SK-N-SH (cell line): ENCODE measurements around the gene TUBA4B. TPM values are rescaled to one million over a fixed set of nuclear protein-coding genes. Genes with fewer than 3 reads are reported as not detected.

Experiments used
- CTCF ChIA-PET: fragments of 300-600, 350-600 bp; formaldehyde crosslinking; extraction: SDS; loops from one replicate; lab custom pipeline; 2021; lab: Yijun Ruan, JAX
- POLR2A ChIA-PET: fragments of 350-600 bp; sonication (Branson Sonifier 250); formaldehyde crosslinking; extraction: SDS; loops from one replicate; lab custom pipeline; 2020; ENCODE audit warnings: antibody characterized with exemption, inconsistent platforms; lab: Yijun Ruan, JAX
- DNase-seq: peaks from one replicate; pipeline ENCODE4 v3.0.0; 2012
- H2AFZ ChIP-seq: fragments of 200-600 bp; sonication (generic); 2 replicates; pipeline ENCODE4 v1.8.1; 2016; ENCODE audit warnings: antibody characterized with exemption, mild to moderate bottlenecking, low read depth
- H3F3A ChIP-seq: fragments of 200-600 bp; sonication (generic); replicated peaks from 2 replicates; pipeline ENCODE3; 2016; ENCODE audit warnings: antibody characterized with exemption, mild to moderate bottlenecking; ENCODE audit not compliant: insufficient read depth
- H3K27ac ChIP-seq, 2 experiments: fragments of 200-500 bp in 1 of 2; fragments of 200-600 bp in 1 of 2; sonication (Bioruptor generic) in 1 of 2; sonication (generic), shearing (Covaris generic) in 1 of 2; 2 replicates each; pipeline versions ENCODE4 v1.5.1 to v1.6.1; 2014 to 2016; ENCODE audit warnings: low read depth in 2 of 2, inconsistent platforms in 1 of 2, low read length in 1 of 2, mild to moderate bottlenecking in 1 of 2, mixed read lengths in 1 of 2
- H3K27me3 ChIP-seq: fragments of 200-600 bp; sonication (generic), shearing (Covaris generic); 2 replicates; pipeline ENCODE4 v1.6.1; 2016; ENCODE audit warnings: mixed run types; ENCODE audit not compliant: insufficient read depth
- H3K36me3 ChIP-seq, 2 experiments: fragments of 200-500 bp in 1 of 2; fragments of 200-600 bp in 1 of 2; sonication (Bioruptor generic) in 1 of 2; sonication (generic) in 1 of 2; replicated peaks in 1 of 2; 2 replicates each; pipeline versions ENCODE3 to v1.5.1; 2014 to 2016; ENCODE audit warnings: low read length in 1 of 2, mild to moderate bottlenecking in 1 of 2; ENCODE audit not compliant: insufficient read depth in 2 of 2, control insufficient read depth in 1 of 2
- H3K4me1 ChIP-seq, 2 experiments: fragments of 200-500 bp in 1 of 2; fragments of 200-600 bp in 1 of 2; sonication (Bioruptor generic) in 1 of 2; sonication (generic), shearing (Covaris generic) in 1 of 2; 2 replicates each; pipeline versions ENCODE4 v1.5.1 to v1.6.1; 2014 to 2016; ENCODE audit warnings: low read depth in 1 of 2, low read length in 1 of 2, mixed run types in 1 of 2; ENCODE audit not compliant: insufficient read depth in 2 of 2, control insufficient read depth in 1 of 2
- H3K4me2 ChIP-seq: fragments of 200-600 bp; sonication (generic), shearing (Covaris generic); 2 replicates; pipeline ENCODE4 v1.6.1; 2017; ENCODE audit warnings: mixed run types
- H3K4me3 ChIP-seq, 2 experiments: fragments of 200-500 bp in 1 of 2; fragments of 200-600 bp in 1 of 2; sonication (Bioruptor generic) in 1 of 2; sonication (generic), shearing (Covaris generic) in 1 of 2; 2 replicates each; pipeline versions ENCODE4 v1.5.1 to v1.8.1; 2014 to 2016; ENCODE audit warnings: low read depth in 2 of 2, inconsistent platforms in 1 of 2, low read length in 1 of 2, mild to moderate bottlenecking in 1 of 2, mixed read lengths in 1 of 2, moderate library complexity in 1 of 2
- H3K79me2 ChIP-seq: fragments of 200-600 bp; sonication (generic); 2 replicates; pipeline ENCODE4 v1.8.1; 2017; ENCODE audit warnings: mild to moderate bottlenecking; ENCODE audit not compliant: insufficient read depth
- H3K9ac ChIP-seq: fragments of 200-600 bp; sonication (generic); 2 replicates; pipeline ENCODE4 v1.6.1; 2017; ENCODE audit warnings: mixed run types
- H3K9me2 ChIP-seq: fragments of 200-600 bp; sonication (generic); 2 replicates; pipeline ENCODE4 v1.6.1; 2017; ENCODE audit warnings: mixed run types
- H3K9me3 ChIP-seq: fragments of 200-600 bp; sonication (generic); 2 replicates; pipeline ENCODE4 v1.6.1; 2017; ENCODE audit warnings: mixed run types, mild to moderate bottlenecking, moderate library complexity
- H4K20me1 ChIP-seq: fragments of 200-600 bp; sonication (generic); 2 replicates; pipeline ENCODE4 v1.6.1; 2017; ENCODE audit warnings: mild to moderate bottlenecking, mixed run types; ENCODE audit not compliant: insufficient read depth
- CHD2 ChIP-seq: fragments of 150-350 bp; IDR thresholded peaks from 2 replicates; pipeline ENCODE4 v1.6.1; 2018; ENCODE audit warnings: low read length; ENCODE audit not compliant: partially characterized antibody
- ELF1 ChIP-seq: IDR thresholded peaks from 2 replicates; pipeline ENCODE4 v1.4.0; 2012
- EP300 ChIP-seq, 2 experiments: IDR thresholded peaks; 2 replicates each; pipeline versions ENCODE4 v1.4.0 to v1.6.1; 2012; ENCODE audit warnings: borderline replicate concordance in 1 of 2, low read depth in 1 of 2, low read length in 1 of 2
- EZH2phosphoT487 ChIP-seq: fragments of 200-600 bp; sonication (generic); IDR thresholded peaks from 2 replicates; pipeline ENCODE4 v1.6.1; 2017; ENCODE audit warnings: low read depth, mixed run types, mild to moderate bottlenecking, antibody characterized with exemption, moderate library complexity, borderline replicate concordance
- FOSL2 ChIP-seq: IDR thresholded peaks from 2 replicates; pipeline ENCODE4 v1.4.0; 2012; ENCODE audit warnings: low read depth, mild to moderate bottlenecking, moderate library complexity, borderline replicate concordance
- GABPA ChIP-seq: IDR thresholded peaks from 2 replicates; pipeline ENCODE4 v1.4.0; 2012; ENCODE audit warnings: low read depth, mild to moderate bottlenecking
- IRF3 ChIP-seq: fragments of 150-350 bp; IDR thresholded peaks from 2 replicates; pipeline ENCODE4 v1.6.1; 2016; ENCODE audit warnings: mild to moderate bottlenecking, low read depth, low read length
- MEF2A ChIP-seq: IDR thresholded peaks from 2 replicates; pipeline ENCODE4 v1.4.0; 2012; ENCODE audit warnings: low read depth, borderline replicate concordance
- NRF1 ChIP-seq: IDR thresholded peaks from 2 replicates; pipeline ENCODE4 v1.6.1; 2012; ENCODE audit warnings: low read depth, mild to moderate bottlenecking, low read length
- RCOR1 ChIP-seq: fragments of 150-350 bp; IDR thresholded peaks from 2 replicates; pipeline ENCODE4 v1.6.1; 2017; ENCODE audit warnings: antibody characterized with exemption, low read length
- REST ChIP-seq: IDR thresholded peaks from 2 replicates; pipeline ENCODE4 v1.6.1; 2012; ENCODE audit warnings: mild to moderate bottlenecking, low read depth, low read length, moderate library complexity
- RFX5 ChIP-seq: IDR thresholded peaks from 2 replicates; pipeline ENCODE4 v1.6.1; 2012; ENCODE audit warnings: mild to moderate bottlenecking, improper control_type of control experiment, low read length
- TCF12 ChIP-seq: IDR thresholded peaks from 2 replicates; pipeline ENCODE4 v1.4.0; 2012
- USF2 ChIP-seq: fragments of 150-350 bp; IDR thresholded peaks from 2 replicates; pipeline ENCODE4 v1.6.1; 2017; ENCODE audit warnings: antibody characterized with exemption, low read length, low read depth, borderline replicate concordance
- YY1 ChIP-seq: IDR thresholded peaks from 2 replicates; pipeline ENCODE4 v1.4.0; 2012; ENCODE audit warnings: low read depth, mild to moderate bottlenecking
- WGBS: methylation state at CpG from one replicate; pipeline ENCODE4 v1.1.6; 2017; ENCODE audit warnings: low lambda C conversion rate; 5-methylcytosine and 5-hydroxymethylcytosine counted together
- polyA plus RNA-seq, 3 experiments: library from polyadenylated mRNA; depleted of rRNA; stranded (reverse); fragments of >200 nt; gene quantifications; 2 replicates each; pipeline ENCODE4 v1.2.3, GENCODE V29; 2012

TUBA4B gene
- polyA plus RNA-seq, 1 of the 3 experiments (the other 2 are of a cell fraction) = 0.03 TPM

- POLR2A ChIA-PET = interaction anchor here (0.6 kb wide), 1 partner anchor 46 kb away, joined by 3 read pairs; no protein-coding TSS in a partner anchor
Observed at GRCh38 chr2:219304223-219304622, 51.2 kb downstream of the TUBA4B start.

GRCh38 chr2:219306047-219306446 is 53.0 kb downstream of the TUBA4B start:
- ChIA-PET CTCF (interaction anchor here (0.8 to 4.4 kb wide), 4 partner anchors 12 to 147 kb away, joined by 3 to 41 read pairs (median 4); no protein-coding TSS in a partner anchor), POLR2A (no interaction called here)
- H3F3A ChIP-seq = peaks cover 2% of the 10 kb centered on the region
- H3K27ac ChIP-seq = no peak overlapping the region
- H3K79me2 ChIP-seq = no peaks in the 10 kb centered on the region
- 71% methylated on average over 1 of the region's 1 CpG for WGBS
- no peak overlapping the region for H3K4me2 ChIP-seq
- no peak overlapping the region for H2AFZ ChIP-seq
- no peaks in the 10 kb centered on the region for H3K27me3 ChIP-seq
- H4K20me1 ChIP-seq = no peaks in the 10 kb centered on the region
- H3K9me3 ChIP-seq = no peaks in the 10 kb centered on the region
- no peak overlapping the region for H3K4me3 ChIP-seq
- TF ChIP-seq GABPA (no peak), ELF1 (no peak), USF2 (no peak), EP300 (IDR thresholded peaks at IDR 0.05; ENCODE audit: borderline replicate concordance in 1 of 2, low read depth in 1 of 2, low read length in 1 of 2) (no peak), NRF1 (no peak), REST (no peak), FOSL2 (no peak), TCF12 (no peak), YY1 (no peak)
- TF ChIP-seq, all 33 proteins: peak for 0
- no peaks in the 10 kb centered on the region for H3K9me2 ChIP-seq
- no peak overlapping the region for H3K9ac ChIP-seq
- no peak for DNase-seq
- no peaks in the 10 kb centered on the region for H3K36me3 ChIP-seq
- peaks cover 0 to 7% of the 10 kb centered on the region in 2 experiments; a peak in 2 of 4 replicates for H3K4me1 ChIP-seq

More at GRCh38 chr2:219304223-219304622, 51.2 kb downstream of the TUBA4B start:
- Histone ChIP-seq H3K9ac (no peak overlapping the region), H3K4me2 (no peak overlapping the region), H3K9me3 (no peaks in the 10 kb centered on the region), H3F3A (peaks cover 2% of the 10 kb centered on the region), H3K9me2 (no peaks in the 10 kb centered on the region), H3K4me1 (peaks cover 0 to 7% of the 10 kb centered on the region in 2 experiments; a peak in 2 of 4 replicates), H4K20me1 (no peaks in the 10 kb centered on the region), H2AFZ (no peak overlapping the region), H3K27me3 (no peaks in the 10 kb centered on the region)
- WGBS = 52% methylated on average over 2 of the region's 2 CpGs
- TF ChIP-seq IRF3 (no peak), RCOR1 (no peak), RFX5 (no peak), EZH2phosphoT487 (no peak), USF2 (no peak), ELF1 (no peak), CHD2 (no peak), MEF2A (no peak)
- TF ChIP-seq, all 33 proteins: peak for 0
- H3K79me2 ChIP-seq = no peaks in the 10 kb centered on the region
- H3K4me3 ChIP-seq = no peak overlapping the region
- H3K27ac ChIP-seq = no peak overlapping the region
- CTCF ChIA-PET = interaction anchor here (1.0 to 4.4 kb wide), 3 partner anchors 10 to 145 kb away, joined by 3 to 41 read pairs (median 3); partner anchors contain the start of gene DNPEP
- DNase-seq = no peak
- H3K36me3 ChIP-seq = no peaks in the 10 kb centered on the region
